Left lung (tissue), 10 donors: ENCODE data around the gene SPEN. TPM values are rescaled to one million over a fixed set of nuclear protein-coding genes. Genes with fewer than 3 reads are reported as not detected.

Experiments
- ATAC-seq: fragments of 200-7000 bp; cut with Tn5 transposase; one replicate; pipeline ENCODE4 v1.9.1; 2020; ENCODE audit warnings: moderate library complexity
- DNase-seq, 4 donors: peaks; one replicate each; pipeline ENCODE4 v3.0.0-alpha.2; 2013 to 2020
- H3K27ac ChIP-seq, 2 donors: fragments of 200-600 bp; sonication (generic) in 1 of 2; one replicate each; pipeline versions ENCODE4 v1.5.0 to v1.8.0; 2020 to 2021
- H3K27me3 ChIP-seq, 2 donors: fragments of 200-600 bp; sonication (generic) in 1 of 2; one replicate each; pipeline versions ENCODE4 v1.5.0 to v1.8.0; 2020 to 2021
- H3K36me3 ChIP-seq, 2 donors: fragments of 200-600 bp; sonication (generic) in 1 of 2; one replicate each; pipeline versions ENCODE4 v1.5.0 to v1.8.0; 2020 to 2021
- H3K4me1 ChIP-seq, 2 donors: fragments of 200-600 bp; one replicate each; pipeline ENCODE4 v1.8.0; 2021
- H3K4me3 ChIP-seq, 2 donors: fragments of 200-600 bp; sonication (generic) in 1 of 2; one replicate each; pipeline versions ENCODE4 v1.5.0 to v1.8.0; 2020 to 2021; ENCODE audit warnings: mild to moderate bottlenecking in 1 of 2
- H3K9me3 ChIP-seq, 2 donors: fragments of 200-600 bp; sonication (generic) in 1 of 2; one replicate each; pipeline versions ENCODE4 v1.5.0 to v1.8.0; 2020 to 2021
- CTCF ChIP-seq, 2 donors: fragments of 200-600 bp; sonication (generic) in 1 of 2; IDR thresholded peaks; one replicate each; pipeline versions ENCODE4 v1.5.0 to v1.8.0; 2021; ENCODE audit warnings: antibody characterized with exemption in 2 of 2
- intact Hi-C, 2 donors: fragments of 100-400 bp; cut with DNase I; formaldehyde crosslinking; loops; one replicate each; pipeline versions ENCODE4 v1.11.2 to v1.14.2; 2022
- polyA plus RNA-seq, 6 donors: library from polyadenylated mRNA; unstranded; fragments of 120-200 nt; gene quantifications; one replicate each; pipeline ENCODE4 v1.2.1, GENCODE V29; 2013; ENCODE audit not compliant: insufficient read length in 6 of 6
- total RNA-seq, 2 donors: library from RNA; stranded (reverse); fragmentation: NEBNext Ultra II Directional; extraction: Animal tissue kit (Norgen Biotek cat#: 25700); gene quantifications; one replicate each; pipeline ENCODE4 v1.2.1, GENCODE V29; 2021
- donor health status: DM: no; HTN: yes; CAD: no.
- donor health status: DM: no; HTN: no; CAD: no.

The SPEN gene
- total and polyA plus RNA-seq, 8 donors = 37.2 to 71.4 (median 63.3) TPM

DNA sequence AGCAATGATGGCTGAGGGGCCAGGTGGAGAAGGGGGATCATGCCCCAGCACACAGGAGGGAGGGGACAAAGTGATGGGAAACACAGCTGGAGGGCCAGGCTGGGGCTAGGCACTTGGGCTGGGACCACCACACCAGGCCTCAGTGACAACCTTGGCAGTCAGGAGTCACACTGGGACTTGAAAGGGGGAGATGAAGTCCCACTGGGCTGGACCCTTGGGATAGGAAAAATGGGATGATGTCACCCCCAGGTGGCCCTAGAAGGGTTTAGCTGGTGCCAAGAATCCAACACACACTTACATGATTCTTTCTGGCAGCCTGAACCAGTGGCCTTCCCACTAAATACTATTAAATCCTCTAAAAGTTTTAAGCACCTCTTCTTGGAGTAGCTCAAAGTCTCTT lies 111.3 kb downstream of the SPEN start:
- Histone ChIP-seq H3K27me3 (no peaks in the 10 kb centered on the region), H3K4me1 (peaks cover 7 to 75% of the 10 kb centered on the region in 2 donors), H3K9me3 (no peaks in the 10 kb centered on the region), H3K27ac (peak overlapping the region in 1 of 2 donors; percentile 5), H3K4me3 (no peak overlapping the region), H3K36me3 (peaks cover 0 to 14% of the 10 kb centered on the region in 2 donors)
- ATAC-seq = no peak
- intact Hi-C loops = no loop called here
- TF ChIP-seq CTCF (IDR thresholded peaks at IDR 0.05) = no peak
- no peak for DNase-seq

DNA sequence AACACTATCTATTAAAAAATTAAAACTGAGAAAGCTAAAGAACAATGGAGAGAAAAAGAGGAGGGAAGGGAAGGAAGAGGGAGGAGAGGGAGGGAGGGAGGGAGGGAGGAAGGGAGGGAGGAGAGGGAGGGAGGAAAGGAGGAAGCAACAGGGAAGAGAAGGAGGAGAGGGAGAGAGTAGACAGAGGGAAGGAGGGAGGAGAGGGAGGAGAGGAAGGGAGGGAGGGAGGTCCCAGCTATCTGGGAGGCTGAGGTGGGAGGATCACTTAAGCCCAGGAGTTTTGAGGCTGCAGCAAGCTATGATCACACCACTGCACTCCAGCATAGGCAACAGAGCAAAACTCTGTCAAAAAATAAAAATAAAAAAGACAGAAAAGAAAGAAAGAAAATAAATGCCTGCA lies 111.9 kb downstream of the SPEN start:
- H3K9me3 ChIP-seq = no peaks in the 10 kb centered on the region
- no peak for TF ChIP-seq CTCF (IDR thresholded peaks at IDR 0.05)
- H3K27me3 ChIP-seq = no peaks in the 10 kb centered on the region
- no peak overlapping the region for H3K27ac ChIP-seq
- ATAC-seq (no peak), DNase-seq (no peak)
- H3K4me3 ChIP-seq = no peak overlapping the region
- peaks cover 0 to 14% of the 10 kb centered on the region in 2 donors for H3K36me3 ChIP-seq
- intact Hi-C loops = no loop called here
- H3K4me1 ChIP-seq = peaks cover under 1 to 75% of the 10 kb centered on the region in 2 donors

GRCh38 chr1:15959827-15960446 lies 112.4 kb downstream of the SPEN start:
- no peak overlapping the region for H3K4me3 ChIP-seq
- peaks cover 0 to 75% of the 10 kb centered on the region in 2 donors for H3K4me1 ChIP-seq
- intact Hi-C loops = no loop called here
- DNase-seq = no peak
- no peaks in the 10 kb centered on the region for H3K9me3 ChIP-seq
- TF ChIP-seq CTCF (IDR thresholded peaks at IDR 0.05) = no peak
- peaks cover 0 to 14% of the 10 kb centered on the region in 2 donors for H3K36me3 ChIP-seq
- H3K27me3 ChIP-seq = no peaks in the 10 kb centered on the region
- ATAC-seq = no peak
- no peak overlapping the region for H3K27ac ChIP-seq

DNA sequence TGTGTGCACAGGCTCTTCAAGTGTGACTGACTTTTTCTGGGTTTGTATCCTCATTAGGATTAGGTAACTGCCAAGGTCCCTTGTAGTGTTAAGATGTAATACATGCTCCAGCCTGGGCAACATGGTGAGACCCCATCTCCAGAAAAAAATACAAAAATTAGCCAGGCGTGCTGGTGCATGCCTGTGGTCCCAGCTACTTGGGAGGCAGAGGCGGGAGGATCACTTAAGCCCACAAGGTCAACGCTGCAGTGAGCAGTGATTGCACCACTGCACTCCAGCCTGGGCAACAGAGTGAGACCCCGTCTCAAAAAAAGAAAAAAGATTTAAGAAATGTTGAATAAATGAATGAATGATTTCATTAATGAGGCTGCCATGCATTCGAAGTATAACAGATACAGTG lies 113.3 kb downstream of the SPEN start:
- no peak overlapping the region for H3K27ac ChIP-seq
- H3K27me3 ChIP-seq = no peaks in the 10 kb centered on the region
- H3K36me3 ChIP-seq = peaks cover 0 to 14% of the 10 kb centered on the region in 2 donors
- intact Hi-C loops = no loop called here
- ATAC-seq (no peak), DNase-seq (no peak)
- no peak overlapping the region for H3K4me3 ChIP-seq
- peaks cover 6 to 75% of the 10 kb centered on the region in 2 donors for H3K4me1 ChIP-seq
- no peaks in the 10 kb centered on the region for H3K9me3 ChIP-seq
- no peak for TF ChIP-seq CTCF (IDR thresholded peaks at IDR 0.05)

DNA sequence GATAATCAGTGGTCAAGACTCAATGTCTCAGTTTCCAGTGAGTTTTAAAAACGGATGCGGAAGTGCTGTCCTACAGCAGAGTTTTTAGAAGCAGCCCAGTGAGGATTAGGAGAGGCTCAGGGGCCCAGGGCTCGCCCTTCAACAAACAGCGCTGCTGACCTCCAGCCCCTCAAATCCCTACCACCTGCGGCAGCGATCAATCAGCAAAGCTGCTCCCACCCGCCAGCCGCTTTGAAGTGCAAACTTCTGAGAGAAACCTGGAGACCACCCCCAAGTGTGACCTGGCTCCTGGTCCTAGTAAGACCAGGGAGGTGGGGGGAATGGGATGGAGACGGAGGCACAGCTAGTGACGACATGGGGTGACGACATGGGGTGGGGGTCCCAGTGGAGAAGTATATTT lies 114.0 kb downstream of the SPEN start:
- Histone ChIP-seq H3K27me3 (no peaks in the 10 kb centered on the region), H3K9me3 (no peaks in the 10 kb centered on the region), H3K4me1 (peaks cover 9 to 75% of the 10 kb centered on the region in 2 donors), H3K4me3 (no peak overlapping the region), H3K27ac (no peak overlapping the region), H3K36me3 (peaks cover 0 to 14% of the 10 kb centered on the region in 2 donors)
- ATAC-seq = no peak
- no peak for TF ChIP-seq CTCF (IDR thresholded peaks at IDR 0.05)
- no peak for DNase-seq
- intact Hi-C loops = no loop called here
